Fibroblast of mammary gland (primary cell): Measurements from ENCODE around the gene FGGY.

Experiments used
- DNase-seq: peaks from one replicate; pipeline ENCODE4 v3.0.0-alpha.2; 2010; ENCODE audit warnings: low read depth
- H3K4me3 ChIP-seq: 2 replicates; pipeline ENCODE4 v1.5.1; 2011; ENCODE audit warnings: low read depth, mild to moderate bottlenecking, low read length, moderate library complexity; ENCODE audit not compliant: control insufficient read depth
- TF ChIP-seq, protein P1 (sequence below): conservative IDR thresholded peaks from 2 replicates; pipeline ENCODE4 v1.5.1; 2011; ENCODE audit warnings: low read depth, low read length, inconsistent platforms; ENCODE audit not compliant: control insufficient read depth, insufficient read depth

Gene FGGY

DNA sequence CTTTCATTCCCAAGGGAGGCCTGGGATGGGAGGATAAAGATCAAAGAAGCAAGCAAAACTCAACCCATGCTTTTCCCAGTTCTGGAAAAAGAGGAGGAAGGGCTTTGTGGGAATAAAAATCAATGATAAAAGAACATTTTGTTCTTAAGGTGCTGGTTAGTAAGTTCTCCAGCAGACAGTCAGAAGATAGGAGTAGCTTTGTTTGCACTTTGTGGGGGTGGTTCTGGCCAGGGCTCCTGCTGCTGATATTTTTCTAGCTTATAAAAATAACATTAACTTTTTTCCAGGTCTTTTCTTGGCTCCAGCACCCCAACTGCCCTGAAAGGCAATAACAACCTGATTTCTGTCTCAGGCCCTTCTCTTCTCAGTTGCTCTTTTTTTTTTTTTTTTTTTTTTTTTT, 220.0 kb downstream of the FGGY start:
- DNase-seq, result peak; percentile 48
- no peak overlapping the region for H3K4me3 ChIP-seq
- TF ChIP-seq, protein P1, sequence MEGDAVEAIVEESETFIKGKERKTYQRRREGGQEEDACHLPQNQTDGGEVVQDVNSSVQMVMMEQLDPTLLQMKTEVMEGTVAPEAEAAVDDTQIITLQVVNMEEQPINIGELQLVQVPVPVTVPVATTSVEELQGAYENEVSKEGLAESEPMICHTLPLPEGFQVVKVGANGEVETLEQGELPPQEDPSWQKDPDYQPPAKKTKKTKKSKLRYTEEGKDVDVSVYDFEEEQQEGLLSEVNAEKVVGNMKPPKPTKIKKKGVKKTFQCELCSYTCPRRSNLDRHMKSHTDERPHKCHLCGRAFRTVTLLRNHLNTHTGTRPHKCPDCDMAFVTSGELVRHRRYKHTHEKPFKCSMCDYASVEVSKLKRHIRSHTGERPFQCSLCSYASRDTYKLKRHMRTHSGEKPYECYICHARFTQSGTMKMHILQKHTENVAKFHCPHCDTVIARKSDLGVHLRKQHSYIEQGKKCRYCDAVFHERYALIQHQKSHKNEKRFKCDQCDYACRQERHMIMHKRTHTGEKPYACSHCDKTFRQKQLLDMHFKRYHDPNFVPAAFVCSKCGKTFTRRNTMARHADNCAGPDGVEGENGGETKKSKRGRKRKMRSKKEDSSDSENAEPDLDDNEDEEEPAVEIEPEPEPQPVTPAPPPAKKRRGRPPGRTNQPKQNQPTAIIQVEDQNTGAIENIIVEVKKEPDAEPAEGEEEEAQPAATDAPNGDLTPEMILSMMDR, result no peak

DNA sequence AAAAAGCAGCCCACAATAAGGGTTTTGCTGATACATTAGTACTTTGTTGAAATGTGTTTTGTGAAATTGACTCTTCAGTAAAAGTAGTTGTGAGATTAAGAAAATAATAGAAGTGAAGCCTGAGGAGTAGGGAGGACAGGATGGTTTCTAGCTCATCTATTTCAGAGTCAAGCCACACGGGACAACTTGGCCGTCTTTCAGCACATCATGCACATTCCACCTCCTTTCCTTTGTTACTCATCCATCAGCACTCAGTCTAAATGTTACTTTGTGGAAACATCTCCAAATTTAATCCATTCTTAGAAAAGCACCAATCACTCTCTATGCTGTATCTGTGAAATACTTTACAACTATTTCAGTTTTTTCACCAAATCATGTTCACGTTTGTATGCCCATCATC, 223.3 kb downstream of the FGGY start:
- DNase-seq, result peak; percentile 79
- TF ChIP-seq, protein P1, result no peak
- no peak overlapping the region for H3K4me3 ChIP-seq

DNA sequence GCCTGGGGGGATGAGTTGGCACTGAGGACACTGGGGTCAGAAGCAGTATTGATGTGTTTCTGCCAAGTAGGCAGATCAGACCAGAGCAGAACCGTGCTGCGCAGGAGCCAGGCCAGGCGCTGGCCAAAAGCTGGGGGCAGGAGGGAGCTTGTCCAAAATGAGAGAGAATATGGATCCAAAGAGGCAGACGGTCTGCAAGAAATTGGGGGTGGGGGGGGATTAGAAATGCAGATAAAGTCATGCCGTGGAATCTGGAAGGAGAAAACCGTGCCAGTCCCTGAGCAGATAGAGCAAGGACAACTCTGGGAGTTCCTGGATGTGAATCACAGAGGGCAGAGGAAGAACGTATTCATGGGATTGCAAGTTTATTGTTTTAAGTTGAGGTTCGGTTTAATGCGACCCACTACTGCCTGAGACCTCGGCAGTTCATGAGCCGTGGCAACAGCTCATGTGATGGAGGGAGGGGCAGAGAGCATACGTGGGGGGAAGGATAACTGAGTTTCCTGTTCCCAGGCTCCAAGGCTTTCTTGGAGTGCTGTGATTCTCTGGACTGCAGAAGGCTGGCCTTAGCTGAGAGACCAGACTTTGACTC, 224.0 kb downstream of the FGGY start:
- no peak overlapping the region for H3K4me3 ChIP-seq
- peak; percentile 87 for DNase-seq
- TF ChIP-seq, protein P1, result no peak

DNA sequence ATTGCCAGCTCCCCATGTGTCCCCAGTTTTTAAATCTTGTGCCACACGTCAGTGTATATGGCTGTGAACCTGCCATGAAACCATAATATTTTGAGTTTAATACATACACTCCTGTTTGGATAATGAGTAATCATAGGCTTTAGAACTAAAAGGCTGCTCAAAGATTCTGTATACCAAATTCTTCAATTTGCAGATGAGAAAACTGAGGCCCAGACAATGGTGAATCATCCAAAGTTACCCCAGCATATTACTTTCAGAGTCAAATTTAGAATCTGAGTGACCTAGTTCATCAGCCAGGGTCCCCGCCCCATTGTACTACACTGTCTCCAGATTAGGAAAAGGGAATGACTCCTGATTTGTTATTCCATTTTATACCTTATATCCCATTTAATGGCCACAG, 224.6 kb downstream of the FGGY start:
- TF ChIP-seq, protein P1, result no peak
- peak; percentile 52 for DNase-seq
- H3K4me3 ChIP-seq, result no peak overlapping the region

DNA sequence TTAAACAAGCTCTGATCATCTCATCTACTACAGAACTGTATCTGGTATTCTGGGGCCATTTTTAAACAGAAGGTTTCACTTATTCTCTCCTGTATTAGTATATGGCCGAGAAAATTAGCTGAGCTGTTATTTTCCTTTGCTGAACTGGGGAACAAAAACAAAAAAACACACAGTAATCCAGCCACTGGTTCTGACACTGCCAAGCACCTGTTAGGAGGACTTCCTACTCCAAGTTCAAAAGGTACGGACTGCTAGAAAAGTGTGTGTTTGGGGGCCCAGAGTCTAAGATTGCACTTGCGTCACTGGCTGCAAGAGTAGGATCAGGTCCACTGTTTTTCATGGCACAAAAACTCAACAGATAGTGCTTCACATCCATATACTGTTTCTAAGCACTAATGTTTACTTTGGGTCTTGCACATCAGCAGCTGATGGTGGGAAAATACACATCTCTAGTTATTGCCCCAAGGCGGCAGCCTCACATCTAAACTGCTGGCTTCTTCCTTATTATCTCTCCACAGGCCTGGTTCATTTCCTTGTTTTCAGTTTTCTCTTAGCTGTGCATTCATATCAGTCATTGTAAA, 226.1 kb downstream of the FGGY start:
- H3K4me3 ChIP-seq, result no peak overlapping the region
- TF ChIP-seq, protein P1, result no peak
- DNase-seq, result no peak

DNA sequence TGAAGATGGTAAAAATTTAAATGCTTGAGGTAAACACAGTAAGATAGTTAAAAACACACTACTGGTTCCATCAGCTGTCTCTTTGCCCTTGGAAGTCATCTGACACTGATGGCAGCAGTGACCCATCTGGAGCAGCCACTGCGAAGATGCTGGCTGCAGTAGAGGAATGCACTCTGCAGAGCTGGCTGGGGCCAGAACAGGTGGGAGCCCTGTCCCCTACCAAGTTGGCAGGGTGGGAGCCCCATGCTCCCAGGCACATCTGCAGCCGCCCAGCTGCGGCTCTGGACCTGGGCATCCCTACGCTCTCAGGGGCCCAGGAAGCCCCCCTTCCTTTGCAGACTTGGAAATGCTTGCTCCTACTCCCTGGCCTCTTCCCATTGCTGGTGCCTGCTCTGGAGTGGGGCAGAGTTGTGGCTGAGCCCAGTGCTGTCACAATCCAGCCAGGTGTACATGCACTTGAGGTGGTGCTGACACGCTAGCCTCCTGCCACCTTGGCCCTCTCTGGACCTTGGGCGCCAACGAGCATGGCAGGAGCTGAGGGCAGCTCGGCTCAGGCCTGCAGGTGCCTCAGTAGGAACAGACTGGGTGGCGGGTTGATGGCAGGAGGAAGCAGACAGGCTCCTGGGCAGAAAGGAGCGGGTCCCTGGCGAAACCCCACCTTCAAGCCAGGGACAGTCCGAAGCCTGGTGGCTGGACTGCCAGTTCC, 227.0 kb downstream of the FGGY start:
- TF ChIP-seq, protein P1, result no peak
- DNase-seq, result no peak
- H3K4me3 ChIP-seq, result no peak overlapping the region

DNA sequence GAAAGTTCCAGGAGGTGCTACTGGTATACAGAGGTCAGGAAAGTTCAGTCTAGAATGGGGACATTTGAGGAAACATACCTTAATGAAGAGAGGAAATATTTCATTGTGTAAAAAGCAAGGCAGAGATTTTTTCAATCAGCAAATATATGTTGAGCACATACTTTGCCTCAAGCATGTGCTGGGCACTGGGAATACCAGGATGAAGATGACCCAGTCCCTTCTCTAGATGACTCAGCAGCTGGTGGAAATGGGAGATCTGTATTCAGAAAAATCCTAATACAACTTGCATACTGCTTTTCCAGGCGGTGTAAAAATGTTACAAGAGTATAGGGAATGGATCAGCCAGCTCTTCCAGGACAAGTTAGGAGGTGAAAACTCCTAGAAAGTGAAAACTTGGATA, 229.3 kb downstream of the FGGY start:
- DNase-seq, result no peak
- TF ChIP-seq, protein P1, result no peak
- no peak overlapping the region for H3K4me3 ChIP-seq
